GM21576 (cell line): ENCODE measurements around the gene MDFIC2.
A peak's percentile ranks its signal among the peaks of the same experiment; 100 is the strongest.

Experiments used
- ATAC-seq: cut with Tn5 transposase; IDR thresholded peaks from one replicate; pipeline ENCODE4 v1.9.1; 2021; ENCODE audit warnings: mild to moderate bottlenecking, moderate library complexity; ENCODE audit not compliant: unreplicated experiment

Gene MDFIC2

DNA sequence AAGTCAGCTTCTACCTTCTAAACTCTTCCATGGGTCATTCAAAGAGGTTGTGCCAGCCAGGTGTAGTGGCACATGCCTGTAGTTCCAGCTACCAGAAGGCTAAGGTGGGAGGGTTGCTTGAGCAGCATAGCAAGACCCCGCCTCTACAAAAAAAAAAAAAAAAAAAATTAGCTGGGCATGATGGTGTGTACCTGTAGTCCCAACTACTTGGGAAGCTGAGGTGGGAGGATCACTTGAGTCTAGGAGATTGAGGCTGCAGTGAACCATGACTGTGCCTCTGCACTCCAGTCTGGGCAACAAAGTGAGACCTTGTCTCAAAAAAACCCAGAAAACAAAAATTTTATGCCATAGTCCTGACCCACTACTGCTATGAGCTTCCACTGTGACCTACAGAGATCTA, 126.8 kb downstream of the MDFIC2 start:
- no peak for ATAC-seq

DNA sequence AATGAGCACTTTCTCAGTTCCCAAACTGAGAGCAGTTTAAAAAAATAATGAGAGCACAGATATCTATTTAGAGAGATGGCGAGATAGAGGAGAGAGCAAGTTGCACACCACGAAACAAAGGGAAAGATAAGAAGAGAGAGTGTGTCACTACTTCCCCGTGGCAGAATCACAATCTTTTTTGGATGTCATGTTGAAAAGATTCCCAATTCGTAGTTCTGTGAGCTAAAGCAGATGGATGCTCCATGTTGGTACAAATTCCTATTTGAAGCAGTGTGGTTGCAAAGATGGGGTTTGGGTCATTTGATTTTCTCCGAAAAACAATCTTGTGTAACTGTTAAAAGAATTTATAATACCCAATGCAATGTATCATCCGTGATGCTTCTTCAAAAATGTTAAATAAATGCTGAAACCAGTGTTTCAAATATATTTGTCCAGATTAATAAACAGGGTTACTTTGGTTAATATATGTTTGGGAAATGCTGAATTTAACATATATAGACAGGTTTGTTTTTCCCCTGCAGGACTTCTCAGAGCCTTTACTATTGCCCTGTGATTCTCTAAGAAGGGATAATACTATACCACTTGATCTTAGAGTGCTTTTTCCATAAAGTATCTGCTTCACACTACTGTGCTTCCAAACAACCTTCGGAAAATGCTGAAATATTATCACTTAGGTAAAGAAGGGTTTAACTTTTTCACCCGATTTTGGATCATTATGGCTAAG, 128.5 kb downstream of the MDFIC2 start:
- no peak for ATAC-seq

DNA sequence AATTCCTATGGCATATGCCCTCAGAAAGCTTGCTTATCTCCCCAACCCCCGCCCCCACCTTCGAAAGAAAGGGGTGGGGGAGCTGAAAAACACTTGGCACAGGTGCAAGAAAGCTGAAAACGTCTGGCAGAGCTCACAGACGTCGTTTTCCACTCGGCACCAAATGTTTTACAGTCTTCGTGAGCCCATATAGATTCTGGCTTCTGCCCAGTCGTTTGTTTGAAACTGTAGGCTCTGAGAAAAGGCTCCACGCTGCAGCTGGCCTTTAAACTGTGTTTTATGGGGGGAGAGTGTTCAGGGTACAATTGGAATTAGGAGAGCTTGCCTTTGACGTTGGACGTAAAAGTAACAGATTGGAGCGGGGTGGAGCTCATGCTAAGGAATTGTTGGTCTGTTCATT, 130.3 kb downstream of the MDFIC2 start:
- ATAC-seq = no peak

DNA sequence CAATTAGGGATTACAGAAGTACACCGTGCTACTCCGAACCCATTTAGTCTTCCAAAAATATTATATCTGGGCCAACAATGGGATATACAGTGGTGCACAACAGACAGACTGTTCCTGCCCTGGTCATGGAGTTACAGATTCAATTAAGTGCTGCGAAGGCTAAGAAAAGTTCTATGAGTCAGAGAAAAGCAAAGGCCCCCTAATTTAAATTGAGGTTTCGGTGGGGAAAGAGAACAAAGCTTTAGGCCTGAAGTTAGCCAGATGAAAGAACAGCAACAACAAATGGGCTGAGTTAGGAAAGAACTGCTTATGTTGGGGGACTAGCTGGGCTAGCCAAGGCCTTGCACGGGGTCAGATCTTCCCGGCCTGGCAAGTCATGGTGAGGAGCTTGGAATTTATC, 131.8 kb downstream of the MDFIC2 start:
- ATAC-seq = peak; percentile 57

DNA sequence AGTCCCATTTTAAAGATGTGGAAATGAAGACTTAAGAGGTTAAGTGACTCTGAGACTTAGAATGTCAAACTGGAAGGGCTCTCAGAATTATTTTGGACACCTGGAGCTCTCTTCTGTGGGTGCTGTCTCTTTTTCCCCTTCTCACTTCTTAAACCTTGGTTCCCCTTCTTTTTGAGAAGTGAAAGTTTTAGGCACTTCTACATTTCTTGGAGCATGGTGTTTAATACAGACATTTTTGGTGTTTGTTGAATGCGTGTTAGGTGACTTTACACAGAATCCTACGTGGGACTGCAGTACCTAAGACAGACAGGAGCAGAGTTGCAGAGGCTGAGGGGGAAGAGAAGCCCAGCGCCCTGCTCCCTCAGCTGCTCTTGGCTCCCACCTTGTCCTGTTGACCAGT, 133.3 kb downstream of the MDFIC2 start:
- ATAC-seq = peak; percentile 50

DNA sequence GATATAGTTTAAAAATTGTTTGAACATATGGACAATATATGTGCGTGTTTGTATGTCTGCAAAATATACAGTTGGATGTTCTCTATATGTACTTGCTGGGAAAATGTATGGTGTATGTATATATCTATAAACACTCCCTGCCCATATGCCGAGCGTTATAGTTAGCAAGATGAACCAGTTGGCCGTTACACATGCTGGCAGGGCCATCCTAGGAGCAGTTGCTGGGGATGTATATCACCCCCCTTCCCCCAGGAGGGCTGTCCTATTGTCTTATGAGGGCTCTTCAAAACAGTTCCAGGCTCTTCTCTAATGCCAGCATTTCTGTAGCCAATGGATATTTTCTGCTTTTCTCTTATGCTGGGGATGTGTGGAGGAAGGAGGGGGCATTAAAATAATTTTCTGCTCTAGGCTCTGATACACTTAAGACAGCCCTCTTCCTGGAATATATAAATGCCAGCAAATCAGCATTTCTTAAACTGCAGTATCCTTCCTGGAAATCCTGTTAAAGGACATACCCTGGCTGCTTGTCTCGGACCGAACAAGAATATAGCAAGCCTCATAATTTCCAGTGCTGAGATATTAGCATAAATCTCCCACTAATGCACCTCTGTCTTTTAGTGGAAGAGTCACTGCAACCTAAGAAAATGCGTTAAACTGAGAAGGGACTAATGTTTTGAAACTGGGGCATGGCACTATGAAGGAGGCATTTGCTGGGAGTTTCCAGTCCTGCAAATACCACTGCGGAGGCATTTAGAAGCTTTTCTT, 134.4 kb downstream of the MDFIC2 start:
- ATAC-seq = no peak

DNA sequence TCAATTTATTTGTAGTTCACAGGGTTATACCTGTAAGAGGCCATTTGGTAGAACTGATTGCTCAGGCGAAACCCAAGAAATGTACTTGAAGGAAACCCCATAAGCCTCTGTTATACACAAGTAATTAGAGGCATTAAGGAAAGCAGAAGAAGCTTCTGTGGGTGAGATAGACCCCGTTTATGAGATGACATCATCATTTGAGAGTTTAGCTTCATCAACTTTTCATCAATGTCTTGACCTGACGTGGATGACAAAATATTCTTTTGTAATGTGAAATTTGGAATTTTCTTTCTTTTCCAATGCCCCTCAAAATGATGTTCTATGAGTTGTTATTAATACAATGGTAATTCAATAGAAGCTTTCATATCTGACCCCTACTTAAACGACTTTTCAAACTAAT, 136.2 kb downstream of the MDFIC2 start:
- ATAC-seq = no peak

DNA sequence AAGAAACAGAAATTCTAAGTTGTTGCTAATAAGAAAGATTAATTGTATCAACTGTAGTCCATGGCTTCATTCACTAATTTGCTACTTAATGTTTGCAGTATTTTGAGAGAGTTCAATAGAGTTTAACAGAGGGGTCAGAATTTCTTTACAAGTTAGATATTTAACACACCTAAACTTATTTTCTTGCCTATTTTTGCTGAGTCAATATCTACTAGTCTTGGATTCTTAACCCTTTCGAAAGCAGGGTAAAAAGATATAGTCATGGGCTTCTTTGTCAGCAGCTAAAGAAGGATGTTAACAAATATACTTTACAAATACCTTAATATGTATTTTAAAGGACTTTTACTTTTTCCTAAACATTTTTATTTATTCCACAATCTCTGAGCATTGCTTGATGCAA, 155.6 kb downstream of the MDFIC2 start:
- no peak for ATAC-seq

DNA sequence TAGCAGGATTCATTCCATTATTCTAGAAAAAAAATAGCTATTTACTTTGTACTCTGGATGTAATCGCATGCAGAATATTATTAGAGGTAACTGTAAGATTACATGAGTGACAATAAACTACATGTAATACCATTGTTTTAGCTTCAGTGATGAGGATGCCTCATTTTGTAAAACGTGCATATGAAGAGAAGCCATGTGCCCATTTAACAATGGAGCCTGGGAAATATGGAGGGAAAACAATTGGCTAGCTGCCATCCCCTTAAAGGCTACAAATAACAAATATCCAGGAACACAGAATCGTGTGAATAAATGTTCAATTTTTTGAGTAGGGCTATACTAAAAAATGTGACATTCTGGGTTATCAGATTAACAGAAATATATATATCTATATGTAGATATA, 161.8 kb downstream of the MDFIC2 start:
- no peak for ATAC-seq

DNA sequence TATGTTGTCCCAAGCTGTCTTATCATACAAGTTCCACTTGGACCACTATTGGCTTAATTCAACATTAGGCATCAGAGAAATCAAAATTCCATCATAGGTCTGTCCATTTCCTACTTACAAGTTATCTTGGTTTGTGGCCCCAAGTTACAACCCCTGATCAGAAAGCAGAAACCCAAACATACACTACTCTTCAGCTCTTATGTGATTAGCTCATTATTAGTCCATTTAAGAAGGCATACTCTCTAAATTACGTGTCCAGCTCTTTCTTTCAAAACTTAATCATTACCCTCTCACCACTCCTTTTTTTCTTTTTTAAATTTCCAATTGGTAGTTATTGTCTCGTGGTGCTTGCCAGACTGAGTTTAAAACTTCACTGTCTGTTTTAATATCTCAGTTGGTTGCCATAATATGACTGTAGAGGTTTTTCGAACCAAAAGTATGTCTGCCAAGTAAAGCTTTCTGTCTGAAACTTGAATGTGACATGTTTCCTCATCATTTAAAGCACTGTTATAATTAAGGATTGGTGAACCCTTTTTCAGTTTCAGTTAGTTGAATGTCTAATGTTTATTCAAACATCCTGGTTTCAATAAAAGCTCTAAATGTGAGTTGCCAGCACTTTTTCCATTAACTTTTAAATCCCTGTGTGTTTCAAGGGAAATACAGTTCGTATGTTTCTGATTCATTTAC, 162.6 kb downstream of the MDFIC2 start:
- no peak for ATAC-seq
